Heart left ventricle (tissue), 16 donors: ENCODE data around the gene CPLANE2. TPM values are rescaled to one million over a fixed set of nuclear protein-coding genes. Genes with fewer than 3 reads are reported as not detected.
"Not testable (repeated sequence)": the region's sequence is repeated elsewhere in the genome, so short reads cannot be mapped to it uniquely, and the experiment has no call there.

Experiments
- ATAC-seq, 4 donors: fragments of 200-7000 bp; cut with Tn5 transposase; one replicate each; pipeline ENCODE4 v1.9.1; 2020 to 2022; ENCODE audit warnings: moderate library complexity in 4 of 4, mild to moderate bottlenecking in 3 of 4, moderate number of reproducible peaks in 1 of 4
- DNase-seq, 5 donors: peaks; one replicate each; pipeline ENCODE4 v3.0.0-alpha.2; 2020
- H3K27ac ChIP-seq, 12 donors: fragments of 200-600 bp; sonication (generic) in 4 of 12; one replicate each; pipeline versions ENCODE4 v1.5.0 to v1.8.0; 2016 to 2022; ENCODE audit warnings: mild to moderate bottlenecking in 2 of 12
- H3K27me3 ChIP-seq, 9 donors: fragments of 200-600 bp; sonication (generic) in 2 of 9; one replicate each; pipeline versions ENCODE4 v1.5.1 to v1.8.0; 2016 to 2022; ENCODE audit warnings: mild to moderate bottlenecking in 3 of 9
- H3K36me3 ChIP-seq, 9 donors: fragments of 200-600 bp; sonication (generic) in 2 of 9; one replicate each; pipeline versions ENCODE4 v1.5.0 to v1.8.0; 2018 to 2022; ENCODE audit warnings: mild to moderate bottlenecking in 2 of 9
- H3K4me1 ChIP-seq, 12 donors: fragments of 200-600 bp; sonication (generic) in 4 of 12; one replicate each; pipeline versions ENCODE4 v1.5.0 to v1.8.0; 2016 to 2022; ENCODE audit warnings: mild to moderate bottlenecking in 3 of 12
- H3K4me3 ChIP-seq, 12 donors: fragments of 200-600 bp; sonication (generic) in 4 of 12; one replicate each; pipeline versions ENCODE4 v1.5.0 to v1.8.0; 2017 to 2022; ENCODE audit warnings: mild to moderate bottlenecking in 9 of 12, moderate library complexity in 4 of 12
- H3K9me3 ChIP-seq, 12 donors: fragments of 200-600 bp; sonication (generic) in 4 of 12; one replicate each; pipeline versions ENCODE4 v1.5.0 to v1.8.0; 2016 to 2022; ENCODE audit warnings: mild to moderate bottlenecking in 1 of 12
- CTCF ChIP-seq, 12 donors: fragments of 200-600 bp; sonication (generic) in 4 of 12; IDR thresholded peaks; one replicate each; pipeline versions ENCODE4 v1.5.0 to v1.8.0; 2018 to 2022; ENCODE audit warnings: antibody characterized with exemption in 12 of 12, mild to moderate bottlenecking in 5 of 12
- POLR2A ChIP-seq, 2 donors: fragments of 450-650 bp; IDR thresholded peaks; one replicate each; pipeline ENCODE4 v1.6.1; 2017; ENCODE audit warnings: antibody characterized with exemption in 2 of 2, mild to moderate bottlenecking in 2 of 2, moderate library complexity in 2 of 2
- WGBS, 4 donors: extraction: QIAGEN DNeasy Blood & Tissue Kit in 2 of 4; methylation state at CpG; one replicate each; pipeline versions ENCODE4 v1.1.5 to v1.1.7; 2013 to 2018; 5-methylcytosine and 5-hydroxymethylcytosine counted together
- intact Hi-C, 10 donors: fragments of 100-400 bp; cut with DNase I; formaldehyde crosslinking; loops; one replicate each; pipeline versions ENCODE4 v1.11.1 to v1.14.2; 2022
- polyA plus RNA-seq, 2 donors: library from polyadenylated mRNA; stranded (reverse); fragments of 200-250 nt; gene quantifications; one replicate each; pipeline ENCODE4 v1.2.3, GENCODE V29; 2013
- total RNA-seq, 9 donors: library from RNA; depleted of rRNA in 2 of 9; stranded (reverse); fragments of >200 nt in 2 of 9; fragmentation: NEBNext Ultra II Directional in 3 of 9; extraction: Animal tissue kit (Norgen Biotek cat#: 25700) in 3 of 9; gene quantifications; one replicate each; pipeline versions ENCODE4 v1.1.0 to v1.2.4, GENCODE V29; 2016 to 2023
- donor health status: ischemic (EF 13 %, LVEDD 7.1; RV severe dilation, severe dysfunction).
- donor health status: healthy with polysubstance abuse.
- donor health status: DM: no; HTN: yes; CAD: no.
- donor health status: DM: no; HTN: no; CAD: no.
- donor health status: ischemic (EF 25% LVEDD 6.9; RV normal size, moderate dysfunction).
- donor health status: ischemic (EF 25% LVEDD 5.7; RV mildly dilated, moderate dysfunction).
- donor health status: healthy.
- donor health status: DM: yes; HTN: yes; CAD: no.
- donor health status: ischemic (EF 35%, LVEDD 5.7; RV mildly dilated, moderate dysfunction).
- donor health status: nonischemic (EF 11% LVEDD 7.7; RV severe dilation, severe dysfunction).
- donor health status: DM: yes; HTN: yes; CAD: no.
- donor health status: PGD.
- donor health status: ischemic (EF 29% LVEDD 5.4; RV normal size, mild dysfunction).
- donor health status: nonischemic (EF 23%, LVEDD 6.1; RV moderate dilation, normal function).

Gene CPLANE2
- total and polyA plus RNA-seq, 11 donors = 3.6 to 9.9 (median 5.7) TPM

GRCh38 chr1:16248007-16248436, 11.0 kb upstream of the CPLANE2 start:
- peaks cover 13 to 63% (median 45%) of the 10 kb centered on the region in 12 donors for H3K4me1 ChIP-seq
- ATAC-seq (peak in 1 of 4 donors; percentile 1), DNase-seq (no peak)
- no peak overlapping the region for H3K4me3 ChIP-seq
- intact Hi-C loops = loop anchor here in 8 of 10 donors (2.0 to 10.0 kb wide), 8 partner anchors 41 to 171 kb away; partner anchors contain the start of gene FBXO42 (in 7 of the 8)
- WGBS, 4 donors = 78 to 86% (median 83%) methylated on average over 8 of the region's 8 CpGs
- no peak for TF ChIP-seq CTCF (IDR thresholded peaks at IDR 0.05)
- TF ChIP-seq POLR2A (IDR thresholded peaks at IDR 0.05) = no peak
- H3K27me3 ChIP-seq = no peaks in the 10 kb centered on the region
- peaks cover 0 to 48% (median 26%) of the 10 kb centered on the region in 9 donors for H3K36me3 ChIP-seq
- peak overlapping the region; percentile 45 to 92 (median 78) for H3K27ac ChIP-seq
- no peaks in the 10 kb centered on the region for H3K9me3 ChIP-seq

- no peak for TF ChIP-seq POLR2A (IDR thresholded peaks at IDR 0.05)
- TF ChIP-seq CTCF (IDR thresholded peaks at IDR 0.05) = no peak
- Histone ChIP-seq H3K27ac (peak overlapping the region; percentile 45 to 92 (median 78)), H3K4me3 (no peak overlapping the region), H3K27me3 (no peaks in the 10 kb centered on the region), H3K4me1 (peaks cover 13 to 63% (median 45%) of the 10 kb centered on the region in 12 donors), H3K36me3 (peaks cover 0 to 42% (median 20%) of the 10 kb centered on the region in 9 donors), H3K9me3 (no peaks in the 10 kb centered on the region)
- intact Hi-C loops = loop anchor here in 8 of 10 donors (5.0 to 10.0 kb wide), 7 partner anchors 40 to 170 kb away; partner anchors contain the start of gene FBXO42 (in 6 of the 8)
- ATAC-seq (no peak), DNase-seq (no peak)
- 77 to 90% (median 86%) methylated on average over 2 of the region's 2 CpGs for WGBS, 4 donors
Measured at GRCh38 chr1:16247441-16247840, 10.5 kb upstream of the CPLANE2 start.

GRCh38 chr1:16246961-16247360, 10.0 kb upstream of the CPLANE2 start:
- DNase-seq = no peak
- Histone ChIP-seq H3K27ac (peak overlapping the region in 10 of 12 donors; percentile 57 to 92 (median 79)), H3K4me3 (no peak overlapping the region), H3K9me3 (no peaks in the 10 kb centered on the region), H3K27me3 (no peaks in the 10 kb centered on the region), H3K4me1 (peaks cover 13 to 63% (median 45%) of the 10 kb centered on the region in 12 donors), H3K36me3 (peaks cover 0 to 37% (median 15%) of the 10 kb centered on the region in 9 donors)
- TF ChIP-seq CTCF (IDR thresholded peaks at IDR 0.05) (peak in 3 of 12 donors; percentile 14 to 34 (median 22)), POLR2A (IDR thresholded peaks at IDR 0.05) (no peak)
- peak; percentile 1 to 57 (median 16) for ATAC-seq
- intact Hi-C loops = loop anchor here in 8 of 10 donors (5.0 to 10.0 kb wide), 7 partner anchors 40 to 170 kb away; partner anchors contain the start of gene FBXO42 (in 6 of the 8)
- 52 to 68% (median 62%) methylated on average over 5 of the region's 5 CpGs for WGBS, 4 donors

- 91 to 100% (median 97%) methylated on average over 1 of the region's 1 CpG for WGBS, 4 donors
- H3K4me1 ChIP-seq = peaks cover 13 to 61% (median 45%) of the 10 kb centered on the region in 12 donors
- H3K27ac ChIP-seq = peak overlapping the region in 5 of 12 donors; percentile 71 to 84 (median 79)
Measured at GRCh38 chr1:16246239-16246638, 9.3 kb upstream of the CPLANE2 start.

More at GRCh38 chr1:16246239-16246638, 9.3 kb upstream of the CPLANE2 start:
- ATAC-seq, H3K9me3 ChIP-seq, H3K27me3 ChIP-seq, DNase-seq, H3K4me3 ChIP-seq: not testable (repeated sequence)
- H3K36me3 ChIP-seq = peaks cover 0 to 30% (median 8%) of the 10 kb centered on the region in 9 donors
- intact Hi-C loops = loop anchor here in 8 of 10 donors (5.0 to 10.0 kb wide), 7 partner anchors 39 to 169 kb away; partner anchors contain the start of gene FBXO42 (in 6 of the 8)
